CD4-positive, alpha-beta T cell (primary cell): ENCODE results near the gene KRTAP4-16. TPM values are rescaled to one million over a fixed set of nuclear protein-coding genes. Genes with fewer than 3 reads are reported as not detected.
"Not testable (repeated sequence)": the region's sequence is repeated elsewhere in the genome, so short reads cannot be mapped to it uniquely, and the experiment has no call there.

ENCODE experiments used
- ATAC-seq: fragments of 200-7000 bp; cut with Tn5 transposase; one replicate; pipeline ENCODE4 v1.10.0; 2022; ENCODE audit warnings: mild to moderate bottlenecking; ENCODE audit not compliant: poor library complexity
- CTCF ChIA-PET: fragments of 350-600 bp; sonication (Branson Sonifier 250); formaldehyde crosslinking; loops from one replicate; lab custom pipeline; 2021; ENCODE audit warnings: antibody characterized with exemption, inconsistent platforms; lab: Charles Lee
- POLR2A ChIA-PET: fragments of 350-600 bp; sonication (Branson Sonifier 250); formaldehyde crosslinking; loops from one replicate; lab custom pipeline; 2021; ENCODE audit warnings: antibody characterized with exemption, inconsistent platforms; lab: Charles Lee
- DNase-seq, 14 experiments: peaks; one replicate each; pipeline ENCODE4 v3.0.0-alpha.2; 2013 to 2020; ENCODE audit warnings: mixed read lengths in 2 of 14
- H3K27ac ChIP-seq, 2 donors: one replicate each; pipeline versions ENCODE4 v1.5.1 to v1.7.0; 2013; ENCODE audit warnings: low read length in 2 of 2, low read depth in 1 of 2, mild to moderate bottlenecking in 1 of 2
- H3K27me3 ChIP-seq, 2 experiments: 1 replicate in 1 of 2; 2 replicates in 1 of 2; pipeline versions ENCODE4 v1.6.1 to v1.7.0; 2013; ENCODE audit warnings: low read length in 2 of 2, control low read depth in 1 of 2, mild to moderate bottlenecking in 1 of 2, moderate library complexity in 1 of 2; ENCODE audit not compliant: insufficient read depth in 2 of 2, control insufficient read depth in 1 of 2
- H3K36me3 ChIP-seq: one replicate; pipeline ENCODE4 v1.6.1; 2013; ENCODE audit warnings: low read length, control low read depth; ENCODE audit not compliant: insufficient read depth
- H3K4me1 ChIP-seq: one replicate; pipeline ENCODE4 v1.6.1; 2013; ENCODE audit warnings: low read length, control low read depth; ENCODE audit not compliant: insufficient read depth
- H3K4me3 ChIP-seq: one replicate; pipeline ENCODE4 v1.5.1; 2013; ENCODE audit warnings: mild to moderate bottlenecking, low read length, moderate library complexity
- H3K9me3 ChIP-seq, 2 experiments: 1 replicate in 1 of 2; 2 replicates in 1 of 2; pipeline versions ENCODE4 v1.6.1 to v1.7.0; 2013; ENCODE audit warnings: low read length in 2 of 2, mild to moderate bottlenecking in 2 of 2, control low read depth in 1 of 2, moderate library complexity in 1 of 2; ENCODE audit not compliant: control insufficient read depth in 1 of 2, insufficient read depth in 1 of 2
- H3K27ac Mint-ChIP-seq: one replicate; pipeline ENCODE4 v1.8.0; 2020; ENCODE audit warnings: mixed read lengths
- H3K27me3 Mint-ChIP-seq: one replicate; pipeline ENCODE4 v1.8.0; 2021; ENCODE audit warnings: mixed read lengths
- H3K36me3 Mint-ChIP-seq: one replicate; pipeline ENCODE4 v1.8.0; 2021; ENCODE audit warnings: low read depth, mixed read lengths
- H3K4me1 Mint-ChIP-seq: one replicate; pipeline ENCODE4 v1.8.0; 2021; ENCODE audit warnings: low read depth, mixed read lengths
- H3K4me3 Mint-ChIP-seq: one replicate; pipeline ENCODE4 v1.8.0; 2020; ENCODE audit warnings: mild to moderate bottlenecking, mixed read lengths
- H3K9me3 Mint-ChIP-seq: one replicate; pipeline ENCODE4 v1.8.0; 2020; ENCODE audit warnings: mixed read lengths
- CTCF ChIP-seq: fragments of 200-600 bp; IDR thresholded peaks from one replicate; pipeline ENCODE4 v1.8.0; 2022; ENCODE audit warnings: antibody characterized with exemption, mild to moderate bottlenecking
- intact Hi-C, 2 experiments: fragments of 100-400 bp; cut with DNase I in 1 of 2; cut with micrococcal nuclease in 1 of 2; formaldehyde crosslinking; loops; one replicate each; pipeline versions ENCODE4 v1.15.1 to v1.9.0; 2023 to 2025; cut with DNase I, micrococcal nuclease
- total RNA-seq, 174 experiments: library from RNA in 2 of 174; stranded (reverse) in 2 of 174; gene quantifications; one replicate each; pipeline ENCODE4 v1.2.3 and lab custom pipeline; 2021 to 2026

Gene KRTAP4-16
- total RNA-seq, 2 experiments from 2014 or later, result not detected

DNA sequence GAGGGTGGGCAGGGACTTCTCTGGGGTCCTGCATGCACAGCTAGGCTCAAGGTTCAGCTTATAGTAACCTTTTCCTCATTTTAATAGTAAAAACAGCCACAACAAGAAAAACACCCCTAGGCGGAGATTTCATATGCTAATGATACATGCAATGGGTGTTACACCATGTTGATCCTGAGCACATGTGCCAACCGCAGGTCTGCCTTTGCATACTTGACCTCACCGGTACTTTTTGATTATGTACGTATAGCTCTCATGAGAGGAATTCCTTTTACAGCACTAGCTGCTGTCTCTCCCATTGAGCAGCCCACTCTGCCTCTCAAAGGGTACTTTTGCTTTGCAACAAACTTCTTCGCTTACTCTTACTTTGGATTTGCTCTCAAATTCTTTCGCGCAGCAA is 6.0 kb downstream of the KRTAP4-16 start:
- POLR2A ChIA-PET, result no interaction called here
- Histone ChIP-seq H3K27ac (no peak overlapping the region), H3K27me3 (peaks cover 0 to 2% of the 10 kb centered on the region in 2 experiments), H3K4me3 (no peak overlapping the region), H3K36me3 (no peaks in the 10 kb centered on the region), H3K9me3 (no peaks in the 10 kb centered on the region), H3K4me1 (peaks cover 3% of the 10 kb centered on the region)
- H3K36me3 Mint-ChIP-seq, result no peaks in the 10 kb centered on the region
- ATAC-seq, result no peak
- H3K27ac Mint-ChIP-seq, result no peak overlapping the region
- TF ChIP-seq CTCF, result no peak
- DNase-seq, result no peak
- CTCF ChIA-PET, result no interaction called here
- H3K4me3 Mint-ChIP-seq, result no peak overlapping the region
- intact Hi-C loops, result loop anchor here in 1 of 2 experiments (5.0 kb wide), 1 partner anchor 41 kb away; no protein-coding TSS in a partner anchor
- H3K9me3 Mint-ChIP-seq, result no peaks in the 10 kb centered on the region
- H3K4me1 Mint-ChIP-seq, result peaks cover 15% of the 10 kb centered on the region
- H3K27me3 Mint-ChIP-seq, result peaks cover 10% of the 10 kb centered on the region

DNA sequence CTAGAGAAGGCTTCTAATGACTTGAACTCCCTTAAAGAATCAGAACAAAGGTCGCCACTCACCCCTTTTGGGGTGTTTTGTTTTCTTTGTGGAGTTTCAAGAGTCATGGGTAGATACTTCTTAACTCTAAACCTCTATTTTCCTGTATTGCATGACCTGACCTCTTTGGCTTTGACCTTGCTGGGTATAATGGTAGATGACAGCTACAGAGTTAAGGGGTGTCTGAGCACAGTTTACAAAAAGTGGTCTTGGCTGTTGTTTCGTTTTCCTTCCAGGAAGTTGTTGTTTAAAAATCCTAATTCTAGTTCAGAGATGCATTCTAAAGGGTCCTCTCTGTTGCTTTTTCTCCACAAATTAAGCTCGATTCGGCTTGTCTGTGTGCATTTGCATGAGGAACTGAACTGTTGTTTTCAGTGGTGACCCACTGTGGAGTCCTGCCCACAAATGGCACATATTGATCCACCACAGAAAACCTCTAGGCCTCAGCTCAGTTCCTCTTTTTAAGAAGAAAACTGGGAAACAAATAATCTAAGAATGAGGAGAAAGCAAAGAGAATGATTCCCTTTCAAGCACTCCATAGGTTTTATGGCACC is 13.2 kb downstream of the KRTAP4-16 start:
- H3K27me3 Mint-ChIP-seq, result peaks cover 11% of the 10 kb centered on the region
- H3K36me3 Mint-ChIP-seq, CTCF ChIA-PET, H3K27ac Mint-ChIP-seq, DNase-seq, H3K36me3 ChIP-seq, H3K9me3 Mint-ChIP-seq, H3K4me1 Mint-ChIP-seq, intact Hi-C loops, H3K4me3 Mint-ChIP-seq, H3K27ac ChIP-seq, POLR2A ChIA-PET, ATAC-seq, H3K27me3 ChIP-seq, H3K9me3 ChIP-seq, H3K4me3 ChIP-seq, H3K4me1 ChIP-seq: not testable (repeated sequence)

DNA sequence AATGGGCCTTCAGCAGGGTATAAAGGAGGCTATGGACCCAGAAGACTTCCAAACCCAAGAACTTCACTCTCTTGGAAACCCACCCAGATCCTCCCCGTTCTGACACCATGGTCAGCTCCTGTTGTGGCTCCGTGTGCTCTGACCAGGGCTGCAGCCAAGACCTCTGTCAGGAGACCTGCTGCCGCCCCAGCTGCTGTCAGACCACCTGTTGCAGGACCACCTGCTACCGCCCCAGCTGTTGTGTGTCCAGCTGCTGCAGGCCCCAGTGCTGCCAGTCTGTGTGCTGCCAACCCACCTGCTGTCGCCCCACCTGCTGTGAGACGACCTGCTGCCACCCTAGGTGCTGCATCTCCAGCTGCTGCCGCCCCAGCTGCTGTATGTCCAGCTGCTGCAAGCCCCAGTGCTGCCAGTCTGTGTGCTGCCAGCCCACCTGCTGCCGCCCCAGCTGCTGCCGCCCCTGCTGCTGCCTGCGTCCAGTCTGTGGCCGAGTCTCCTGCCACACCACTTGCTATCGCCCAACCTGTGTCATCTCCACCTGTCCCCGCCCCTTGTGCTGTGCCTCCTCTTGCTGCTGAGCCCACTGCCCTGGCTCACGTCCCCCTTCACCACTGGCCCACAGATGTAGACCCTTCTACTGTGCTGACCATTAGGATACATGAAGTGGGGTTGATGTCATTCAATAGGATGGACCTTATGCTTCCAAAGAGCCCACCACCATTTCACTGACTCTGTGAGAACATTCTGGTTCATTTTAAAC is 17.7 kb downstream of the KRTAP4-16 start, which contains the start of gene KRTAP4-7:
TSS of gene KRTAP4-7 (plus strand) at position 51 of the 757 bp plus-strand sequence. CDS start at position 108, 57 bp downstream.
- H3K4me1 ChIP-seq, intact Hi-C loops, H3K9me3 ChIP-seq, H3K27me3 ChIP-seq, ATAC-seq, DNase-seq, H3K4me3 ChIP-seq, H3K36me3 Mint-ChIP-seq, H3K27ac Mint-ChIP-seq, H3K27ac ChIP-seq, H3K36me3 ChIP-seq, H3K4me3 Mint-ChIP-seq, H3K9me3 Mint-ChIP-seq, H3K4me1 Mint-ChIP-seq, POLR2A ChIA-PET: not testable (repeated sequence)
- CTCF ChIA-PET, result interaction anchor here (0.6 kb wide), 1 partner anchor 564 kb away, joined by 4 read pairs; no protein-coding TSS in a partner anchor
- H3K27me3 Mint-ChIP-seq, result peaks cover 13% of the 10 kb centered on the region

DNA sequence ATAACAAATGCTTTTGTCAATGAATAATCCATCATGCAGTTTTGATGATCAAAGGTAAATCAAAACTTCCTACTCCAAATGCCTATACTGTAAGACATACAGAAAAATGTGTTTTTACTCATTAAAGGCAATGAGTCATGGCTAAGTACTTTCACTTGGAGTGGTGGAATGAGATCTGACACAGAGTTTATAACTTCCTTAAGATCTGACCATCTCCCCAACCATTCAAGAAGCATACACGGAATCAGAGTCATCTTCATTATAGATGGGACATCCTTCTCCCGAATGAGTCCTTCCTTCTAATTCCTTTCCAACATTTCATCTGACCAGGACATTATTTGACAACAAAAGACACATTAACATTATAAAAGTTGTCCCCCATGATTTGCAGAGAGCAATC is 18.6 kb downstream of the KRTAP4-16 start:
- H3K27me3 ChIP-seq, ATAC-seq, H3K9me3 ChIP-seq, H3K4me1 ChIP-seq, H3K27ac Mint-ChIP-seq, H3K36me3 ChIP-seq, H3K4me3 ChIP-seq, H3K9me3 Mint-ChIP-seq, intact Hi-C loops, H3K27ac ChIP-seq, DNase-seq, POLR2A ChIA-PET, H3K36me3 Mint-ChIP-seq, H3K4me3 Mint-ChIP-seq, CTCF ChIA-PET, H3K4me1 Mint-ChIP-seq: not testable (repeated sequence)
- peaks cover 19% of the 10 kb centered on the region for H3K27me3 Mint-ChIP-seq
